ENCODE measurements around the gene PRPS2. TPM values are rescaled to one million over a fixed set of nuclear protein-coding genes. Genes with fewer than 3 reads are reported as not detected.

Gene PRPS2
- total RNA-seq, 1 donor from 2014 or later: 1.8 TPM

- TF ChIP-seq CTCF (IDR thresholded peaks at IDR 0.05; ENCODE audit: partially characterized antibody, unreplicated experiment): peak; percentile 69
- no peaks in the 10 kb centered on the region for H3K9me3 Mint-ChIP-seq (ENCODE audit: unreplicated experiment)
- no peaks in the 10 kb centered on the region for H3K4me1 Mint-ChIP-seq (ENCODE audit: low read depth, unreplicated experiment)
- peaks cover 3% of the 10 kb centered on the region for H3K27me3 Mint-ChIP-seq (ENCODE audit: unreplicated experiment)
- DNase-seq: peak; percentile 66
- no peak overlapping the region for H3K4me3 Mint-ChIP-seq (ENCODE audit: unreplicated experiment)
- H3K27ac Mint-ChIP-seq (ENCODE audit: unreplicated experiment): no peak overlapping the region
- H3K36me3 Mint-ChIP-seq (ENCODE audit: unreplicated experiment): no peaks in the 10 kb centered on the region
Measured at GRCh38 chrX:12771445-12772069, 19.7 kb upstream of the PRPS2 start.

- no peaks in the 10 kb centered on the region for H3K36me3 Mint-ChIP-seq (ENCODE audit: unreplicated experiment)
- no peak for TF ChIP-seq CTCF (IDR thresholded peaks at IDR 0.05; ENCODE audit: partially characterized antibody, unreplicated experiment)
- peaks cover 2% of the 10 kb centered on the region for H3K9me3 Mint-ChIP-seq (ENCODE audit: unreplicated experiment)
- no peaks in the 10 kb centered on the region for H3K4me1 Mint-ChIP-seq (ENCODE audit: low read depth, unreplicated experiment)
- no peak overlapping the region for H3K27ac Mint-ChIP-seq (ENCODE audit: unreplicated experiment)
- H3K27me3 Mint-ChIP-seq (ENCODE audit: unreplicated experiment): peaks cover 1% of the 10 kb centered on the region
- no peak for DNase-seq
- H3K4me3 Mint-ChIP-seq (ENCODE audit: unreplicated experiment): no peak overlapping the region
Measured at GRCh38 chrX:12777670-12778069, 13.5 kb upstream of the PRPS2 start.

- TF ChIP-seq CTCF (IDR thresholded peaks at IDR 0.05; ENCODE audit: partially characterized antibody, unreplicated experiment): no peak
- Mint-ChIP-seq H3K9me3 (ENCODE audit: unreplicated experiment) (peaks cover 2% of the 10 kb centered on the region), H3K4me1 (ENCODE audit: low read depth, unreplicated experiment) (no peaks in the 10 kb centered on the region), H3K27ac (ENCODE audit: unreplicated experiment) (no peak overlapping the region), H3K36me3 (ENCODE audit: unreplicated experiment) (no peaks in the 10 kb centered on the region), H3K4me3 (ENCODE audit: unreplicated experiment) (no peak overlapping the region), H3K27me3 (ENCODE audit: unreplicated experiment) (peaks cover 1% of the 10 kb centered on the region)
- no peak for DNase-seq
Measured at GRCh38 chrX:12779534-12779933, 11.7 kb upstream of the PRPS2 start.

- H3K27ac Mint-ChIP-seq (ENCODE audit: unreplicated experiment): no peak overlapping the region
- no peaks in the 10 kb centered on the region for H3K4me1 Mint-ChIP-seq (ENCODE audit: low read depth, unreplicated experiment)
- no peaks in the 10 kb centered on the region for H3K36me3 Mint-ChIP-seq (ENCODE audit: unreplicated experiment)
- H3K4me3 Mint-ChIP-seq (ENCODE audit: unreplicated experiment): no peak overlapping the region
- H3K9me3 Mint-ChIP-seq (ENCODE audit: unreplicated experiment): no peaks in the 10 kb centered on the region
- DNase-seq: no peak
- H3K27me3 Mint-ChIP-seq (ENCODE audit: unreplicated experiment): no peaks in the 10 kb centered on the region
- no peak for TF ChIP-seq CTCF (IDR thresholded peaks at IDR 0.05; ENCODE audit: partially characterized antibody, unreplicated experiment)
Measured at GRCh38 chrX:12788645-12789044, 2.6 kb upstream of the PRPS2 start.

GRCh38 chrX:12789976-12790375 lies 1.2 kb upstream of the PRPS2 start:
- no peaks in the 10 kb centered on the region for H3K36me3 Mint-ChIP-seq (ENCODE audit: unreplicated experiment)
- no peak for DNase-seq
- H3K4me3 Mint-ChIP-seq (ENCODE audit: unreplicated experiment): no peak overlapping the region
- no peak for TF ChIP-seq CTCF (IDR thresholded peaks at IDR 0.05; ENCODE audit: partially characterized antibody, unreplicated experiment)
- H3K27me3 Mint-ChIP-seq (ENCODE audit: unreplicated experiment): no peaks in the 10 kb centered on the region
- H3K27ac Mint-ChIP-seq (ENCODE audit: unreplicated experiment): no peak overlapping the region
- H3K9me3 Mint-ChIP-seq (ENCODE audit: unreplicated experiment): no peaks in the 10 kb centered on the region
- H3K4me1 Mint-ChIP-seq (ENCODE audit: low read depth, unreplicated experiment): no peaks in the 10 kb centered on the region

All from glutamatergic neuron (in vitro differentiated cells).